ENCODE results near the gene CLIC4. TPM values are rescaled to one million over a fixed set of nuclear protein-coding genes. Genes with fewer than 3 reads are reported as not detected.

Gene CLIC4
- total and polyA plus RNA-seq, 2 experiments from 2014 or later, result 92.5 to 308 TPM

GRCh38 chr1:24893431-24893830 lies 148.2 kb downstream of the CLIC4 start (continued):
- TF ChIP-seq ZNF462 (CRISPR knock-in tag; IDR thresholded peaks at IDR 0.05), result no peak

Small RNAs within 50 kb of the gene (small RNA-seq; reads per million reads assigned to genes)
- not detected for gene RNU6-1208P (ENCODE audit: low replicate concordance)

Other genes starting within 250 kb of the CLIC4 start
- gene RCAN3, start 242.6 kb upstream of the CLIC4 start, total RNA-seq (2014; rRNA removed; shearing (Covaris generic)), result 11.2 and 13.7 TPM in 2 replicates
- gene RCAN3, start 242.6 kb upstream of the CLIC4 start, polyA plus RNA-seq (2016; fragmentation: Nextera tagmentation; extraction: Ambion mirVana), result 8.9 and 9.1 TPM in 2 replicates
- 0.17 and 0.85 TPM in 2 replicates for gene NCMAP, start 189.4 kb upstream of the CLIC4 start, total RNA-seq (2014; rRNA removed; shearing (Covaris generic))
- 0.12 and 0.23 TPM in 2 replicates for gene NCMAP, start 189.4 kb upstream of the CLIC4 start, polyA plus RNA-seq (2016; fragmentation: Nextera tagmentation; extraction: Ambion mirVana)
- 115 and 118 TPM in 2 replicates for gene SRRM1, start 102.1 kb upstream of the CLIC4 start, total RNA-seq (2014; rRNA removed; shearing (Covaris generic))
- 649 and 666 TPM in 2 replicates for gene SRRM1, start 102.1 kb upstream of the CLIC4 start, polyA plus RNA-seq (2016; fragmentation: Nextera tagmentation; extraction: Ambion mirVana)
- gene RUNX3, start 184.8 kb downstream of the CLIC4 start, total RNA-seq (2014; rRNA removed; shearing (Covaris generic)), result 0.12 and 0.73 TPM in 2 replicates
- gene RUNX3, start 184.8 kb downstream of the CLIC4 start, polyA plus RNA-seq (2016; fragmentation: Nextera tagmentation; extraction: Ambion mirVana), result 0.23 and 0.26 TPM in 2 replicates

All from GM23338 (cell line).